Testis (tissue), 3 donors: ENCODE results near the gene DAND5. TPM values are rescaled to one million over a fixed set of nuclear protein-coding genes. Genes with fewer than 3 reads are reported as not detected.
A peak's percentile ranks its signal among the peaks of the same experiment; 100 is the strongest.

ENCODE experiments used
- DNase-seq: peaks from one replicate; pipeline ENCODE4 v3.0.0-alpha.2; 2019
- H3K27ac ChIP-seq, 2 donors: fragments of 200-600 bp; sonication (generic); one replicate each; pipeline ENCODE4 v1.5.1; 2019
- H3K27me3 ChIP-seq: fragments of 200-600 bp; sonication (generic); one replicate; pipeline ENCODE4 v1.5.1; 2019
- H3K36me3 ChIP-seq: fragments of 200-600 bp; sonication (generic); one replicate; pipeline ENCODE4 v1.5.1; 2017; ENCODE audit warnings: low read depth; ENCODE audit errors: missing control alignments
- H3K4me1 ChIP-seq: fragments of 200-600 bp; sonication (generic); one replicate; pipeline ENCODE4 v1.5.1; 2019
- H3K4me3 ChIP-seq, 2 donors: fragments of 200-600 bp; sonication (generic); one replicate each; pipeline ENCODE4 v1.5.1; 2017 to 2019
- H3K9me3 ChIP-seq: fragments of 200-600 bp; sonication (generic); one replicate; pipeline ENCODE4 v1.5.1; 2017
- CTCF ChIP-seq, 3 experiments: fragments of 450-650 bp in 2 of 3; fragments of 200-600 bp in 1 of 3; sonication (generic) in 1 of 3; IDR thresholded peaks; one replicate each; pipeline ENCODE4 v1.5.1; 2016 to 2019; ENCODE audit warnings: antibody characterized with exemption in 3 of 3, mild to moderate bottlenecking in 2 of 3, moderate library complexity in 1 of 3
- POLR2A ChIP-seq: fragments of 450-650 bp; IDR thresholded peaks from one replicate; pipeline ENCODE4 v1.6.1; 2017; ENCODE audit warnings: antibody characterized with exemption, mild to moderate bottlenecking, moderate library complexity
- whole genome bisulfite sequencing, 2 donors: methylation state at CpG; one replicate each; pipeline ENCODE4 v1.1.5; 2018; 5-methylcytosine and 5-hydroxymethylcytosine counted together
- intact Hi-C: fragments of 100-400 bp; cut with DNase I; formaldehyde crosslinking; loops from one replicate; pipeline ENCODE4 v1.15.1; 2023; ENCODE audit warnings: low total_unique reads
- polyA plus RNA-seq: library from polyadenylated mRNA; stranded (reverse); fragments of 350-450 nt; fragmentation: Illumina TruSeq; extraction: RNeasy Lipid Tissue Mini Kit (QIAGEN cat#74804); gene quantifications from one replicate; pipeline ENCODE4 v1.2.3, GENCODE V29; 2014; ENCODE audit warnings: low read depth, low replicate concordance; ENCODE audit not compliant: insufficient read depth
- total RNA-seq, 2 donors: library from RNA; depleted of rRNA; stranded (reverse); fragments of >200 nt; gene quantifications; one replicate each; pipeline ENCODE4 v1.2.3, GENCODE V29; 2016

Gene DAND5
- total and polyA plus RNA-seq, 3 donors from 2014 or later = 0.16 to 2.8 (median 1.4) TPM

DNA sequence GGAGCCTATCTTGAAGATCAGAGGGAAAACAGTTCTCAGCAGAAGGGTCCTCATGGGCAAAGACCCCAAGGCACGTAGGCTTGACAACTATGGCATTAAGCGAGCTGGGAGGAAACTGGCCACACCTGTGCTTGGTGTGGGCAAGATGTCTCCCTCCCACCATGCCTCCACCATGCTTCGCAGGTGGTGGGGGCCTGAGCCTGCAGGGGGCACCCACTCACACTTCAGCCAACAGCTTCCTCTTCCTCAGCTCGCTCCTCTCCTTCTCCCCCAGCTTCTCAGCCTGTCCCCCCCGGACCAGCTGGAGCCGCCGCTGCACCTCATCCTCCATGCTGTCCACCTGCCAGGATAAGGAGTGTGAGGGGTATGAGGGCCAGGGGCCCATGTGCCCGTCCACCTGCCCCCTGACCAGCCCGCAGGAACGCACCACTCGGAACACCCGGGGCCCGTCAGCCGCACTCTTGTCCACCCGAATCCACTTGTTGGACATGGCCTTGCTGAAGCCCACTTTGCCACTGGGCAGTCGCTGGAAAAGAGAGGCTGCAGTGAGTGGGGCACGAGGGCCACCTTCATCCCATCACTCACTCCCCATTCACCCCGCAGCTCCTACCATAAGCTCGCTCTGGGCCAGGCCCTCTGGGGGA lies 39.3 kb upstream of the DAND5 start:
- WGBS, 2 donors = 94 to 96% methylated on average over 18 to 19 of the region's 19 CpGs
- H3K36me3 ChIP-seq = no peaks in the 10 kb centered on the region
- no peak for DNase-seq
- no peaks in the 10 kb centered on the region for H3K9me3 ChIP-seq
- no peaks in the 10 kb centered on the region for H3K27me3 ChIP-seq
- H3K4me1 ChIP-seq = peaks cover 7% of the 10 kb centered on the region
- H3K4me3 ChIP-seq = no peak overlapping the region
- TF ChIP-seq CTCF (IDR thresholded peaks at IDR 0.05) = no peak
- no peak for TF ChIP-seq POLR2A
- no peak overlapping the region for H3K27ac ChIP-seq
- intact Hi-C loops = no loop called here

DNA sequence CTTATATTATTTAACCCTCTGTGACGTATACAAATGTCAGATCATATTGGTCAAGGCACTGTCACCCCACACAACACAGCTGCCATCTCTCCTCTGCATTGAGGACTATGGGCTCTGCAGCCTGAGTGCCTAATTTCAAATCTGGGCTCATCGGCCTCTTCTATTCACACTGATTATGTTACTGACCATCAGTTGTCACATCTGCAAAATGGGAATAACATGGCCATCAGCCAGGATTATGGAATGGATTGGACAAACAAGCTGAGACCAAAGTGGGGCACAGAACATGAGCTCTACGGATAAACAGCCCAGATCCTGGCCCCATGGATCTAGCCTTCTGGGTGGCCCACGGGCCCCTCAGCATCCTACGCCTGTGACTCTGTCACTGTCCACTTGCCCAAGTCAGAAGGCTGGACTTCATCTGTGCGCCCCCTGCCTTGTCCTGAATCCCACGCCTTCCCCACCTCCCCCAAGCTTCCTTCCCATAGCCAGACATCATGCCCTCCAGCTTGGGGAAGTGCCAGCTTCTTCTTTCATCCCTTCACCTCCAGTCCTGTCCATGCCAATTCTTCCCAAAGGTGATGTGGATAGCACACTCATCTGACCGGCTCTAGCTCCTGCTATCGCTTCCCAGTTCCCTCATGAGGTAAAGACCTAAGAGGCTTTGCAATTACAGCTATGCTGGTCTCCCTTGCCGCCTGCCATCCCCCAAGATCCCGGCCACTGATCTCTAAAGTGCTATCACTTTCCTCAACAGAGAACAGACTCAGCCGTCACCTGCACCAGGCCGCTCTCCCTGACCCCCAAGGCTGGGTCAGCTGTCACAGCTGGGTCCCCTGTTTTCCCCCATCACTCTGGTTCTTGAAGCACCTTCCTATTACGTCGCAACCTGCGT lies 36.7 kb upstream of the DAND5 start:
- peak overlapping the region; percentile 96 for H3K4me3 ChIP-seq
- peaks cover 13% of the 10 kb centered on the region for H3K4me1 ChIP-seq
- WGBS, 2 donors = 23 to 29% methylated on average over 12 to 16 of the region's 16 CpGs
- no peaks in the 10 kb centered on the region for H3K36me3 ChIP-seq
- no peaks in the 10 kb centered on the region for H3K9me3 ChIP-seq
- H3K27me3 ChIP-seq = no peaks in the 10 kb centered on the region
- intact Hi-C loops = no loop called here
- H3K27ac ChIP-seq = peak overlapping the region; percentile 83 to 86
- no peak for DNase-seq
- no peak for TF ChIP-seq POLR2A
- no peak for TF ChIP-seq CTCF (IDR thresholded peaks at IDR 0.05)

DNA sequence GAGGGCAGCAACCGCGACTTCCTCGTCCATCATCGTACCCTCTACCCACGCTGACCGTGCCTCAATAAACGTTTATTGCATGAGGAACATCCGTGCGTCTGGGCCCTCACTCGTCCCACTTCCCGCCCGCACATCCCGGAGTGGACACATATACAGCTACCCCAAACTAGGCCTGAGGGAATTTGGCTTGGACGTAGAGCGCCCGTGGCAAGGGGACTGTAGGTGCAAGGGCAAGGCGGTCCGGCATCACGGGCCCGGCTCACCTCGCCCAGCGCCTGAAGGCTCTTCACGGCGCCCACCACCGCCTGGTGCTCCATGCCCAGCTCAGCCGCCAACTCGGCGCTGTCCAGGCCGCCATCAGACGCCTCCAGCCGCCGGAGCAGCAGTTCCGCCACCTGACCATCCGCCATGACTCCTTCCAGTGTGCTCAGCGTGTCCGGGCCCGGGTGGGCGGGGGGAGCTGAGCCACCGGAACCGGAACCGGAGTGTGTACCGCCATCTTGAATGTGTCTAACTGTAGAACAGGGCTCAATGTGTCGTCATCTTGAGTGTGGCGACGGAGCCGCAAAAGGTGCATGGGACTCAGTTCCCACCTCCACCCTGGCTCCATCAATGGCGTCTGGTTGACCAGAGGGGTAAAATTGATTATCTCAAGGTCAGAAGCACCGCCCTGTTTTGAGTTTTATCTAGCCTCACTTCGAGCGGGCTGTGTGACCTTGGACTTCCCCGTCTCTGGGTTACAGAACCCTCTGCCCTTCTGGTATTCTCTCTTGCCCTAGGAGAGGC lies 35.9 kb upstream of the DAND5 start, which contains the start of gene FARSA:
Gene FARSA (minus strand): TSS at position 425 of the 786 bp plus-strand sequence. CDS start 15 bp downstream, at position 410.
- peak within 1 kb of the TSS; percentile 83 to 86 for H3K27ac ChIP-seq
- intact Hi-C loops = no loop called here
- no peaks in the 10 kb centered on the region for H3K36me3 ChIP-seq
- H3K4me1 ChIP-seq = peaks cover 17% of the 10 kb centered on the region
- peak within 1 kb of the TSS; percentile 96 for H3K4me3 ChIP-seq
- TF ChIP-seq CTCF (IDR thresholded peaks at IDR 0.05) (no peak), POLR2A (no peak)
- H3K9me3 ChIP-seq = no peaks in the 10 kb centered on the region
- 0 to 1% methylated on average over 42 to 48 of the region's 51 CpGs for WGBS, 2 donors
- no peaks in the 10 kb centered on the region for H3K27me3 ChIP-seq
- peak; percentile 98 for DNase-seq

GRCh38 chr19:12935071-12935470 lies 34.3 kb upstream of the DAND5 start:
- TF ChIP-seq CTCF (IDR thresholded peaks at IDR 0.05) (no peak), POLR2A (no peak)
- no peak overlapping the region for H3K27ac ChIP-seq
- H3K4me1 ChIP-seq = peaks cover 25% of the 10 kb centered on the region
- 88 to 93% methylated on average over 10 of the region's 10 CpGs for WGBS, 2 donors
- no peaks in the 10 kb centered on the region for H3K9me3 ChIP-seq
- intact Hi-C loops = no loop called here
- DNase-seq = no peak
- no peaks in the 10 kb centered on the region for H3K36me3 ChIP-seq
- no peaks in the 10 kb centered on the region for H3K27me3 ChIP-seq
- H3K4me3 ChIP-seq = no peak overlapping the region
